Lower leg skin (tissue), 4 donors: Measurements from ENCODE around the gene SLC35G1. TPM values are rescaled to one million over a fixed set of nuclear protein-coding genes. Genes with fewer than 3 reads are reported as not detected.

Experiments
- DNase-seq, 2 donors: peaks; one replicate each; pipeline ENCODE4 v3.0.0-alpha.2; 2019; ENCODE audit warnings: low spot score in 2 of 2
- H3K4me3 ChIP-seq: fragments of 200-600 bp; sonication (generic); 2 replicates; pipeline ENCODE4 v1.5.1; 2017; ENCODE audit warnings: mild to moderate bottlenecking, low read depth; ENCODE audit not compliant: poor library complexity, severe bottlenecking
- POLR2A ChIP-seq, 2 donors: fragments of 450-650 bp; IDR thresholded peaks; one replicate each; pipeline ENCODE4 v1.6.1; 2016 to 2017; ENCODE audit warnings: antibody characterized with exemption in 2 of 2, mild to moderate bottlenecking in 1 of 2, moderate library complexity in 1 of 2
- WGBS, 2 donors: methylation state at CpG; one replicate each; pipeline ENCODE4 v1.1.5; 2018; 5-methylcytosine and 5-hydroxymethylcytosine counted together
- intact Hi-C: fragments of 100-400 bp; cut with DNase I; formaldehyde crosslinking; loops from one replicate; pipeline ENCODE4 v1.15.0; 2023; ENCODE audit warnings: low total_unique reads
- total RNA-seq, 4 donors: library from RNA; depleted of rRNA; stranded (reverse); fragments of >200 nt; gene quantifications; one replicate each; pipeline ENCODE4 v1.1.0, GENCODE V29; 2016
- TF ChIP-seq, protein P1 (sequence below), 3 donors: fragments of 450-650 bp; IDR thresholded peaks; one replicate each; pipeline ENCODE4 v1.5.1; 2016; ENCODE audit warnings: antibody characterized with exemption in 3 of 3, mild to moderate bottlenecking in 3 of 3, moderate library complexity in 2 of 3

Gene SLC35G1
- total RNA-seq, 4 donors from 2014 or later: 2.6 to 6.2 (median 4.3) TPM

DNA sequence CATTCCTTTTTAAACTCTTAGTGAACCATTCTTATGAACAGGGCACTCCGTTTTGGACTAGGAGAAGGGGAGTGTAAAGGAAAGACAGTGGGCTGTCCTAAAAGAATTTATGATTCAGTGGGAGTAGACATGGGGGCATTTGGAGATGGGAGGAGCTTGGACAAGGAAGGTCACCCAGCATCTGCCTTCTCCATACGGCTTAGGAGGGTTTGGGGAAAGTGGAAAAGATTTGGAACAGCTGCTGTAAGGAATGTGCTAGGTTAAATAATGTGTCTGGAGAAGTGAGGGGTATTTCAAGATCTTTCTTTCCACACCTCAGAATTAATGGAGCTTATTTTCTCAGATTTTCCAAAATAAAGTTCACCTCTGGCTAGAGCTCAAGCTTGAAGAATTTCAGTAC lies 24.0 kb downstream of the SLC35G1 start:
- no peak for TF ChIP-seq POLR2A (IDR thresholded peaks at IDR 0.05)
- TF ChIP-seq, protein P1, sequence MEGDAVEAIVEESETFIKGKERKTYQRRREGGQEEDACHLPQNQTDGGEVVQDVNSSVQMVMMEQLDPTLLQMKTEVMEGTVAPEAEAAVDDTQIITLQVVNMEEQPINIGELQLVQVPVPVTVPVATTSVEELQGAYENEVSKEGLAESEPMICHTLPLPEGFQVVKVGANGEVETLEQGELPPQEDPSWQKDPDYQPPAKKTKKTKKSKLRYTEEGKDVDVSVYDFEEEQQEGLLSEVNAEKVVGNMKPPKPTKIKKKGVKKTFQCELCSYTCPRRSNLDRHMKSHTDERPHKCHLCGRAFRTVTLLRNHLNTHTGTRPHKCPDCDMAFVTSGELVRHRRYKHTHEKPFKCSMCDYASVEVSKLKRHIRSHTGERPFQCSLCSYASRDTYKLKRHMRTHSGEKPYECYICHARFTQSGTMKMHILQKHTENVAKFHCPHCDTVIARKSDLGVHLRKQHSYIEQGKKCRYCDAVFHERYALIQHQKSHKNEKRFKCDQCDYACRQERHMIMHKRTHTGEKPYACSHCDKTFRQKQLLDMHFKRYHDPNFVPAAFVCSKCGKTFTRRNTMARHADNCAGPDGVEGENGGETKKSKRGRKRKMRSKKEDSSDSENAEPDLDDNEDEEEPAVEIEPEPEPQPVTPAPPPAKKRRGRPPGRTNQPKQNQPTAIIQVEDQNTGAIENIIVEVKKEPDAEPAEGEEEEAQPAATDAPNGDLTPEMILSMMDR (IDR thresholded peaks at IDR 0.05): no peak
- intact Hi-C loops: loop anchor here (5.0 to 10.0 kb wide), 2 partner anchors 387 to 404 kb away; no protein-coding TSS in a partner anchor
- DNase-seq: no peak
- H3K4me3 ChIP-seq: no peak overlapping the region
- WGBS, 2 donors: 58 to 65% methylated on average over 2 of the region's 2 CpGs

DNA sequence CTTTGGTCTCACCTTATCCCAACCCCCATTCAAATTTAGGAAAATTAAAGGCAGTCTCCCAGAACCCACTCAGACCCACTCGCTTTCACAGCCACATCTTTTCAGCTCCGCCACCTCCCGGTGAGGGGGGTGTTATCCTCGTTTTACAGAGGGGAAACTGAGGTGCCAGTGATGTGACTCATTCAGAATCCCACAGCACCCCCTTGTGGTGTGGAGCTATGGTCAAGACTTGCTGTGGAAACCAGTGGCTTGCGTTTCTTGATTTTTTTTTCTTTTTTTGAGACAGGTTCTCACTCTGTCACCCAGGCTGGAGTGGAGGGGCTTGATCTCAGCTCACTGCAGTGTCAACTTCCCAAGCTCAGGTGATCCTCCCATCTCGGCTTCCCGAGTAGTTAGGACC lies 27.6 kb downstream of the SLC35G1 start:
- no peak overlapping the region for H3K4me3 ChIP-seq
- intact Hi-C loops: no loop called here
- WGBS, 2 donors: 83 to 85% methylated on average over 7 of the region's 7 CpGs
- no peak for TF ChIP-seq POLR2A (IDR thresholded peaks at IDR 0.05)
- TF ChIP-seq, protein P1 (IDR thresholded peaks at IDR 0.05): no peak
- DNase-seq: no peak

DNA sequence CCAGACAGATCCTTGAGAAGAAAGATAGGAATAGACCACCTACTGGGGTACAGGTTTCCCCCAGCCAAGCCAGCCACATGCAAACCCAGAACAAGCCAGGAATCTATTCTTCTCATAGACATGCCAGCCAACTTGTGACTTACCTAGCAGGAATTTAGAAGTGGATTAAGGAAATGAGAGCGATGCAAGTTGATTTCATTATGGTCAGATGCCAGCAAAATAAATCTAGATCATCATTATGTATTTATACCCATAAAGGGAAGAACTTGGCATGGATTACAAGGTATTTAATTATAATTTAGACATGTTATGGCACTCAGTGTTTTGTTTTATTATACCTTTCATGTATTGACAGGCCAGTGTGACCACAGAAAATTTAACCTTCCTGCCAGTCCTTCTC lies 32.8 kb downstream of the SLC35G1 start:
- no peak for TF ChIP-seq POLR2A (IDR thresholded peaks at IDR 0.05)
- TF ChIP-seq, protein P1 (IDR thresholded peaks at IDR 0.05): no peak
- no peak for DNase-seq
- H3K4me3 ChIP-seq: no peak overlapping the region
- intact Hi-C loops: no loop called here
- WGBS, 2 donors: 69 to 78% methylated on average over 1 of the region's 1 CpG

DNA sequence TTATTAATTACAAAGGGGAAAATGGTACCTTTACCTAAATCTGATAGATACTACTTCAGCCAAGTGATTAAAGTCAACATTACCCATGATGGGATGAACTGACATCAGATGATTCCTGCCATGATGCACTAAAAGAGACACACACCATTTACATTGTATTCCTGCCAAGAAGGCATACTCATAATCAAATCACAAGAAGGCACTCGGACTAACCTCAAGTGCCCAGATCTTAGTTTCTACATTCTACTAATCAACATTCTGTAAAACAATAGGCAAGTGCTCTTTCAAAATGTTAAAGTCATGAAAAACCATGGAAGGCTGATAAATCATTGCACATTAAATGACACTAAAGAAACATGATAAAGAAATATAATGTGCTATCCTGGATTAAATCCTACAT lies 44.4 kb downstream of the SLC35G1 start:
- 77 to 82% methylated on average over 1 of the region's 1 CpG for WGBS, 2 donors
- intact Hi-C loops: no loop called here
- no peak for DNase-seq
- TF ChIP-seq, protein P1 (IDR thresholded peaks at IDR 0.05): no peak
- TF ChIP-seq POLR2A (IDR thresholded peaks at IDR 0.05): no peak
- H3K4me3 ChIP-seq: no peak overlapping the region

DNA sequence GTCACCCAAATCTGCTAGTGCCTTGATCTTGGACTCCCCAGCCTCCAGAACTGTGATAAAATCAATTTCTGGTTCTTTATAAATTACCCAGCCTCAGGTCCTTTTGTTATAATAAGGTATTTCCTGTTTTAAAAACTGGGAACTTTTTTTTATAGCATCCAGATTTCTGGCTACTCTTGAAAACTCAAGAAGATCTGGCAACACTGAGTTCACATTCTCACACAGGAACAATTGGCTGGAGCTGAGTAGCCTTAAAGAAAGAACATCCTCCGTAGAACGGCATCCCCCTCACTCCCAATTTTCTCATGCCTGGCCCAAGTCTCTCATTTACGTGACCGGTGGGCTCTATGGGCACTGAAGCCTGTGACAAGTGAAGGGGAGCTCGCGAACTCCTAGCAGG lies 47.1 kb downstream of the SLC35G1 start:
- no peak overlapping the region for H3K4me3 ChIP-seq
- TF ChIP-seq, protein P1 (IDR thresholded peaks at IDR 0.05): no peak
- no peak for TF ChIP-seq POLR2A (IDR thresholded peaks at IDR 0.05)
- intact Hi-C loops: no loop called here
- DNase-seq: no peak
- 76 to 81% methylated on average over 6 of the region's 6 CpGs for WGBS, 2 donors

DNA sequence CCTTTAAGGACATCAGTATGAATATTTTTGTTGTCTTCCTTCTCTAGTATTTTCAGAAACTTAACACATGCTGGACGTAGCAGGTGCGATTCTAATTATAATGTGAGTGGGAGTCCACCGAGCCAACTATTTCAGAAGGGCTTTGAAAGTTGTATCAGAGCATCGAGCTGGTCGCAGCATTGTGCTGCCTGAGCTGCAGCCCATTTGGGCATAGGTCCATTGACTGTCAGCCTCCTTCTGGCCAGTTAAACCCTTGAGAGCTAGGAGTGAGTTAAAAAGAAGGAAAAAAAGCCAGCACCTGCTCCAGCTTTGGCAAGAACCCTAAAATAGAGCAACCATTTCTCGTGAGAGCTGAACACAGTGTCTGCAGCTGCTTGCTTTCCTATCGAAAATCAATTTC lies 47.8 kb downstream of the SLC35G1 start:
- intact Hi-C loops: no loop called here
- no peak overlapping the region for H3K4me3 ChIP-seq
- WGBS, 2 donors: 82 to 84% methylated on average over 7 of the region's 7 CpGs
- no peak for DNase-seq
- TF ChIP-seq, protein P1 (IDR thresholded peaks at IDR 0.05): no peak
- TF ChIP-seq POLR2A (IDR thresholded peaks at IDR 0.05): no peak
